DMS79 treated with DMSO at 0.1 percent for 48 hours (cell line): ENCODE data around the gene LTBR.

Source experiments
- DNase-seq: peaks from one replicate; lab custom pipeline; 2025; lab: John Stamatoyannopoulos, UW

LTBR gene

GRCh38 chr12:6384499-6385436 lies 806 bp downstream of the LTBR start:
- DNase-seq, result no peak

GRCh38 chr12:6386038-6386437 lies 2.1 kb downstream of the LTBR start:
- DNase-seq, result no peak

- DNase-seq, result no peak
Observed at GRCh38 chr12:6386491-6386890, 2.5 kb downstream of the LTBR start.

GRCh38 chr12:6387541-6387940 lies 3.6 kb downstream of the LTBR start:
- DNase-seq, result no peak

- no peak for DNase-seq
Observed at GRCh38 chr12:6390084-6390799, 6.3 kb downstream of the LTBR start.

- no peak for DNase-seq
Observed at GRCh38 chr12:6391013-6391412, 7.1 kb downstream of the LTBR start.

- DNase-seq, result peak; percentile 6
Observed at GRCh38 chr12:6392504-6392903, 8.5 kb downstream of the LTBR start.

- DNase-seq, result no peak
Observed at GRCh38 chr12:6393109-6393508, 9.1 kb downstream of the LTBR start.

- DNase-seq, result no peak
Observed at GRCh38 chr12:6394398-6394797, 10.4 kb downstream of the LTBR start.

- DNase-seq, result no peak
Observed at GRCh38 chr12:6396031-6396430, 12.1 kb downstream of the LTBR start.

- DNase-seq, result no peak
Observed at GRCh38 chr12:6399884-6400644, 16.1 kb downstream of the LTBR start.

GRCh38 chr12:6404390-6404789 lies 20.4 kb downstream of the LTBR start:
- DNase-seq, result no peak

GRCh38 chr12:6405963-6406362 lies 22.0 kb downstream of the LTBR start:
- DNase-seq, result no peak

GRCh38 chr12:6407236-6407954 lies 23.4 kb downstream of the LTBR start:
- DNase-seq, result no peak

GRCh38 chr12:6416596-6416995 lies 32.6 kb downstream of the LTBR start:
- DNase-seq, result no peak

- no peak for DNase-seq
Observed at GRCh38 chr12:6418796-6419195, 34.8 kb downstream of the LTBR start.

GRCh38 chr12:6420364-6420763 lies 36.4 kb downstream of the LTBR start:
- no peak for DNase-seq

GRCh38 chr12:6423267-6424007 lies 39.5 kb downstream of the LTBR start:
- peak; percentile 83 for DNase-seq

- no peak for DNase-seq
Observed at GRCh38 chr12:6424008-6424347, 40.0 kb downstream of the LTBR start.

- DNase-seq, result no peak
Observed at GRCh38 chr12:6424866-6425265, 40.9 kb downstream of the LTBR start.
